Adrenal gland (tissue), 12 donors: ENCODE results near the gene ADGRB3. TPM values are rescaled to one million over a fixed set of nuclear protein-coding genes. Genes with fewer than 3 reads are reported as not detected.
A peak's percentile ranks its signal among the peaks of the same experiment; 100 is the strongest.

Experiments
- DNase-seq, 7 donors: peaks; one replicate each; pipeline ENCODE4 v3.0.0-alpha.2; 2019 to 2020
- H3K27ac ChIP-seq, 5 donors: fragments of 200-600 bp; sonication (generic) in 4 of 5; 1 replicate in 3 of 5; 2 replicates in 2 of 5; pipeline versions ENCODE4 v1.5.1 to v1.8.0; 2016 to 2020; ENCODE audit warnings: mild to moderate bottlenecking in 1 of 5
- H3K27me3 ChIP-seq: fragments of 200-600 bp; 2 replicates; pipeline ENCODE4 v1.8.0; 2021
- H3K36me3 ChIP-seq, 2 donors: fragments of 200-600 bp; replicated peaks in 1 of 2; 1 replicate in 1 of 2; 2 replicates in 1 of 2; pipeline versions ENCODE4 v1.5.1 to v1.8.0; 2018 to 2022
- H3K4me1 ChIP-seq, 2 donors: fragments of 200-600 bp; replicated peaks in 1 of 2; 1 replicate in 1 of 2; 2 replicates in 1 of 2; pipeline versions ENCODE4 v1.5.1 to v1.8.0; 2018 to 2021
- H3K4me3 ChIP-seq, 4 donors: fragments of 200-600 bp; sonication (generic) in 3 of 4; one replicate each; pipeline ENCODE4 v1.5.1; 2016 to 2018
- H3K9me3 ChIP-seq, 3 donors: fragments of 200-600 bp; sonication (generic) in 1 of 3; replicated peaks in 1 of 3; 1 replicate in 2 of 3; 2 replicates in 1 of 3; pipeline versions ENCODE4 v1.5.1 to v1.8.0; 2016 to 2021
- POLR2A ChIP-seq, 2 donors: fragments of 450-650 bp; IDR thresholded peaks; one replicate each; pipeline ENCODE4 v1.6.1; 2017; ENCODE audit warnings: antibody characterized with exemption in 2 of 2, mild to moderate bottlenecking in 2 of 2, moderate library complexity in 1 of 2
- WGBS, 4 donors: extraction: QIAGEN DNeasy Blood & Tissue Kit in 2 of 4; methylation state at CpG; one replicate each; pipeline versions ENCODE4 v1.1.5 to v1.1.7; 2013 to 2017; 5-methylcytosine and 5-hydroxymethylcytosine counted together
- intact Hi-C, 2 donors: fragments of 100-400 bp; cut with DNase I; formaldehyde crosslinking; loops; one replicate each; pipeline versions ENCODE4 v1.14.1 to v1.15.0; 2022 to 2023
- polyA plus RNA-seq, 3 donors: library from polyadenylated mRNA; stranded (reverse); fragments of 200-250 nt in 2 of 3; fragments of 350-450 nt in 1 of 3; fragmentation: Illumina TruSeq in 1 of 3; extraction: RNeasy Lipid Tissue Mini Kit (QIAGEN cat#74804) in 1 of 3; gene quantifications; one replicate each; pipeline ENCODE4 v1.2.3, GENCODE V29; 2013 to 2014
- total RNA-seq, 9 donors: library from RNA; depleted of rRNA in 4 of 9; stranded (reverse); fragments of >200 nt in 4 of 9; fragments of 120-200 nt in 1 of 9; fragmentation: NEBNext Ultra II Directional in 1 of 9; extraction: Animal tissue kit (Norgen Biotek cat#: 25700) in 1 of 9; gene quantifications; one replicate each; pipeline versions ENCODE4 v1.1.0 to v1.2.4, GENCODE V29; 2013 to 2023
- TF ChIP-seq, protein P1 (sequence below), 6 experiments: fragments of 450-650 bp in 4 of 6; fragments of 200-600 bp in 2 of 6; sonication (generic) in 1 of 6; IDR thresholded peaks; 1 replicate in 5 of 6; 2 replicates in 1 of 6; pipeline versions ENCODE4 v1.5.1 to v1.8.0; 2016 to 2021; ENCODE audit warnings: antibody characterized with exemption in 6 of 6, mild to moderate bottlenecking in 2 of 6, moderate library complexity in 1 of 6
- donor health status: healthy with polysubstance abuse.
- donor health status: Bipolar disorder and iron deficiency.
- donor health status: DM: yes; HTN: yes; CAD: no.
- donor health status: DM: no; HTN: no; CAD: no.
- donor health status: DM: no; HTN: no; CAD: no.
- donor health status: DM: yes; HTN: yes; CAD: no.

Gene ADGRB3
- total and polyA plus RNA-seq, 12 donors = 1.3 to 9.0 (median 3.1) TPM

DNA sequence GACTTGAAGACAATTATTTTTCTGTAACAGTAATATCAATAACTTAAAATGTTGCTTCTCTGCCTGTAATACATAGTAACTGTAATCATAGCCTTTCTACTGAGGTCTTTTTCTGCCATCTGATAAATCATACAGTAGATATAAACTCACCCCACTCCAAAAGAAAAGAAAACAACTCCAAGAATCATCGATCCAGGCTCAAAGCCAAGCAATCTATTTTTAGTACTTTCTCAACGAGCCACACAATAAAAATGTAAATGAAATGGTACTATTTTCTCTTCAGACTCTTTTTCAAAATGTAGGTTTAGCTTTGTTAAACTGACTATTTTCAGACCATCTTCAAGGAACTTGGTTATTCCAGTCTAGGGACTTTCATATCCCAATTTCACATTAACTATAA is 493.3 kb downstream of the ADGRB3 start:
- Histone ChIP-seq H3K4me3 (no peak overlapping the region), H3K27ac (no peak overlapping the region), H3K9me3 (no peaks in the 10 kb centered on the region), H3K4me1 (no peaks in the 10 kb centered on the region), H3K27me3 (no peaks in the 10 kb centered on the region), H3K36me3 (no peaks in the 10 kb centered on the region)
- intact Hi-C loops = no loop called here
- WGBS, 4 donors = 12 to 28% (median 14%) methylated on average over 2 of the region's 2 CpGs
- TF ChIP-seq POLR2A (IDR thresholded peaks at IDR 0.05) = no peak
- TF ChIP-seq, protein P1, sequence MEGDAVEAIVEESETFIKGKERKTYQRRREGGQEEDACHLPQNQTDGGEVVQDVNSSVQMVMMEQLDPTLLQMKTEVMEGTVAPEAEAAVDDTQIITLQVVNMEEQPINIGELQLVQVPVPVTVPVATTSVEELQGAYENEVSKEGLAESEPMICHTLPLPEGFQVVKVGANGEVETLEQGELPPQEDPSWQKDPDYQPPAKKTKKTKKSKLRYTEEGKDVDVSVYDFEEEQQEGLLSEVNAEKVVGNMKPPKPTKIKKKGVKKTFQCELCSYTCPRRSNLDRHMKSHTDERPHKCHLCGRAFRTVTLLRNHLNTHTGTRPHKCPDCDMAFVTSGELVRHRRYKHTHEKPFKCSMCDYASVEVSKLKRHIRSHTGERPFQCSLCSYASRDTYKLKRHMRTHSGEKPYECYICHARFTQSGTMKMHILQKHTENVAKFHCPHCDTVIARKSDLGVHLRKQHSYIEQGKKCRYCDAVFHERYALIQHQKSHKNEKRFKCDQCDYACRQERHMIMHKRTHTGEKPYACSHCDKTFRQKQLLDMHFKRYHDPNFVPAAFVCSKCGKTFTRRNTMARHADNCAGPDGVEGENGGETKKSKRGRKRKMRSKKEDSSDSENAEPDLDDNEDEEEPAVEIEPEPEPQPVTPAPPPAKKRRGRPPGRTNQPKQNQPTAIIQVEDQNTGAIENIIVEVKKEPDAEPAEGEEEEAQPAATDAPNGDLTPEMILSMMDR (IDR thresholded peaks at IDR 0.05) = no peak
- no peak for DNase-seq

GRCh38 chr6:69129046-69129445 is 494.0 kb downstream of the ADGRB3 start:
- WGBS, 4 donors = 58 to 75% (median 62%) methylated on average over 1 of the region's 1 CpG
- Histone ChIP-seq H3K4me3 (no peak overlapping the region), H3K4me1 (no peaks in the 10 kb centered on the region), H3K9me3 (no peaks in the 10 kb centered on the region), H3K36me3 (no peaks in the 10 kb centered on the region), H3K27me3 (no peaks in the 10 kb centered on the region), H3K27ac (no peak overlapping the region)
- TF ChIP-seq POLR2A (IDR thresholded peaks at IDR 0.05) = no peak
- TF ChIP-seq, protein P1 (IDR thresholded peaks at IDR 0.05) = no peak
- intact Hi-C loops = no loop called here
- DNase-seq = no peak

GRCh38 chr6:69135927-69136326 is 500.8 kb downstream of the ADGRB3 start:
- WGBS, 4 donors = 41 to 57% (median 47%) methylated on average over 1 of the region's 1 CpG
- intact Hi-C loops = no loop called here

GRCh38 chr6:69138148-69138547 is 503.1 kb downstream of the ADGRB3 start:
- Histone ChIP-seq H3K27me3 (no peaks in the 10 kb centered on the region), H3K4me3 (no peak overlapping the region), H3K36me3 (no peaks in the 10 kb centered on the region), H3K4me1 (no peaks in the 10 kb centered on the region), H3K9me3 (no peaks in the 10 kb centered on the region), H3K27ac (no peak overlapping the region)
- no peak for TF ChIP-seq POLR2A (IDR thresholded peaks at IDR 0.05)
- TF ChIP-seq, protein P1 (IDR thresholded peaks at IDR 0.05) = no peak
- intact Hi-C loops = no loop called here
- no peak for DNase-seq

More at GRCh38 chr6:69135927-69136326, 500.8 kb downstream of the ADGRB3 start:
- Histone ChIP-seq H3K4me1 (no peaks in the 10 kb centered on the region), H3K36me3 (no peaks in the 10 kb centered on the region), H3K27ac (no peak overlapping the region), H3K9me3 (no peaks in the 10 kb centered on the region), H3K27me3 (no peaks in the 10 kb centered on the region), H3K4me3 (peak overlapping the region in 1 of 4 donors; percentile 16)
- no peak for TF ChIP-seq POLR2A (IDR thresholded peaks at IDR 0.05)
- TF ChIP-seq, protein P1 (IDR thresholded peaks at IDR 0.05) = no peak
- DNase-seq = no peak
